Endodermal cell (in vitro differentiated cells): ENCODE results near the gene KRT34. TPM values are rescaled to one million over a fixed set of nuclear protein-coding genes. Genes with fewer than 3 reads are reported as not detected.

Source experiments
- DNase-seq: peaks from one replicate; pipeline ENCODE4 v3.0.0-alpha.2; 2017
- H3K27ac ChIP-seq: 2 replicates; pipeline ENCODE4 v1.5.1; 2013; ENCODE audit warnings: mild to moderate bottlenecking, low read depth, low read length, moderate library complexity
- H3K27me3 ChIP-seq: 2 replicates; pipeline ENCODE4 v1.6.1; 2013; ENCODE audit warnings: mild to moderate bottlenecking, low read length, moderate library complexity; ENCODE audit not compliant: insufficient read depth, control insufficient read depth, poor library complexity, severe bottlenecking
- H3K36me3 ChIP-seq: 2 replicates; pipeline ENCODE4 v1.7.0; 2013; ENCODE audit warnings: mild to moderate bottlenecking, low read length, moderate library complexity; ENCODE audit not compliant: control insufficient read depth, insufficient read depth
- H3K4me1 ChIP-seq: one replicate; pipeline ENCODE4 v1.7.0; 2013; ENCODE audit warnings: low read length; ENCODE audit not compliant: control insufficient read depth, insufficient read depth
- H3K4me3 ChIP-seq: 2 replicates; pipeline ENCODE4 v1.5.1; 2013; ENCODE audit warnings: mild to moderate bottlenecking, low read length, moderate library complexity
- H3K9ac ChIP-seq: 2 replicates; pipeline ENCODE4 v1.6.1; 2013; ENCODE audit warnings: mild to moderate bottlenecking, low read length, moderate library complexity; ENCODE audit not compliant: poor library complexity, severe bottlenecking; ENCODE audit errors: extremely low read depth
- H3K9me3 ChIP-seq: 2 replicates; pipeline ENCODE4 v1.6.1; 2013; ENCODE audit warnings: mild to moderate bottlenecking, low read length, moderate library complexity; ENCODE audit not compliant: control insufficient read depth
- H3K27ac Mint-ChIP-seq: 2 replicates; pipeline ENCODE4 v1.8.0; 2020; ENCODE audit warnings: mixed read lengths
- H3K27me3 Mint-ChIP-seq: 2 replicates; pipeline ENCODE4 v1.8.0; 2021; ENCODE audit warnings: mild to moderate bottlenecking, mixed read lengths; ENCODE audit not compliant: insufficient read depth
- H3K36me3 Mint-ChIP-seq: 2 replicates; pipeline ENCODE4 v1.8.0; 2020; ENCODE audit warnings: low read depth, mixed read lengths
- H3K4me1 Mint-ChIP-seq: 2 replicates; pipeline ENCODE4 v1.8.0; 2020; ENCODE audit warnings: mixed read lengths
- H3K4me3 Mint-ChIP-seq: 2 replicates; pipeline ENCODE4 v1.8.0; 2020; ENCODE audit warnings: mild to moderate bottlenecking, moderate library complexity, mixed read lengths
- H3K9me3 Mint-ChIP-seq: 2 replicates; pipeline ENCODE4 v1.8.0; 2020; ENCODE audit warnings: mild to moderate bottlenecking, mixed read lengths
- CTCF ChIP-seq: fragments of 200-600 bp; sonication (generic); conservative IDR thresholded peaks from 2 replicates; pipeline ENCODE4 v1.5.0; 2021; ENCODE audit warnings: antibody characterized with exemption, mild to moderate bottlenecking
- whole genome bisulfite sequencing, 2 experiments: methylation state at CpG; one replicate each; pipeline versions ENCODE4 v1.1.5 to v1.1.7; 2013; ENCODE audit warnings: missing lambda C conversion rate in 2 of 2, mixed read lengths in 1 of 2; ENCODE audit not compliant: insufficient coverage in 1 of 2, insufficient read length in 1 of 2; 5-methylcytosine and 5-hydroxymethylcytosine counted together
- total RNA-seq, 2 donors: library from RNA; stranded (reverse); fragmentation: NEBNext Ultra II Directional in 1 of 2; extraction: Animal tissue kit (Norgen Biotek cat#: 25700) in 1 of 2; gene quantifications; 2 replicates in 1 of 2; 3 replicates in 1 of 2; pipeline ENCODE4 v1.2.1, GENCODE V29; 2021

KRT34 gene
- total RNA-seq, 2 donors from 2014 or later: not detected

- H3K9me3 ChIP-seq: peaks cover 25% of the 10 kb centered on the region
- H3K27ac Mint-ChIP-seq: no peak overlapping the region
- DNase-seq: no peak
- no peak for TF ChIP-seq CTCF
- no peaks in the 10 kb centered on the region for H3K36me3 Mint-ChIP-seq
- H3K36me3 ChIP-seq: no peaks in the 10 kb centered on the region
- H3K9me3 Mint-ChIP-seq: peaks cover 33% of the 10 kb centered on the region
- no peaks in the 10 kb centered on the region for H3K4me1 ChIP-seq
- H3K27me3 ChIP-seq: no peaks in the 10 kb centered on the region
- 86 to 97% methylated on average over 3 of the region's 3 CpGs for WGBS, 2 experiments
- H3K4me3 ChIP-seq: no peak overlapping the region
- no peaks in the 10 kb centered on the region for H3K4me1 Mint-ChIP-seq
- no peak overlapping the region for H3K27ac ChIP-seq
- H3K4me3 Mint-ChIP-seq: no peak overlapping the region
- H3K27me3 Mint-ChIP-seq: peaks cover 14% of the 10 kb centered on the region
- H3K9ac ChIP-seq: no peak overlapping the region
Measured at GRCh38 chr17:41345992-41346391, 36.1 kb downstream of the KRT34 start.

- Histone ChIP-seq H3K27me3 (no peaks in the 10 kb centered on the region), H3K9me3 (peaks cover 27% of the 10 kb centered on the region), H3K4me1 (no peaks in the 10 kb centered on the region), H3K9ac (no peak overlapping the region), H3K27ac (no peak overlapping the region), H3K4me3 (no peak overlapping the region), H3K36me3 (no peaks in the 10 kb centered on the region)
- Mint-ChIP-seq H3K36me3 (no peaks in the 10 kb centered on the region), H3K4me3 (no peak overlapping the region), H3K27me3 (peaks cover 14% of the 10 kb centered on the region), H3K4me1 (no peaks in the 10 kb centered on the region), H3K9me3 (peaks cover 38% of the 10 kb centered on the region), H3K27ac (no peak overlapping the region)
- 87 to 90% methylated on average over 3 of the region's 3 CpGs for WGBS, 2 experiments
- DNase-seq: no peak
- no peak for TF ChIP-seq CTCF
Measured at GRCh38 chr17:41343029-41343428, 39.1 kb downstream of the KRT34 start.

- 83 to 90% methylated on average over 5 to 7 of the region's 7 CpGs for WGBS, 2 experiments
- no peak overlapping the region for H3K4me3 Mint-ChIP-seq
- peaks cover 47% of the 10 kb centered on the region for H3K9me3 Mint-ChIP-seq
Measured at GRCh38 chr17:41340934-41341861, 40.9 kb downstream of the KRT34 start.

More at GRCh38 chr17:41340934-41341861, 40.9 kb downstream of the KRT34 start:
- Histone ChIP-seq H3K9ac (no peak overlapping the region), H3K4me3 (no peak overlapping the region), H3K4me1 (no peaks in the 10 kb centered on the region), H3K27ac (no peak overlapping the region), H3K36me3 (no peaks in the 10 kb centered on the region), H3K9me3 (peaks cover 27% of the 10 kb centered on the region), H3K27me3 (no peaks in the 10 kb centered on the region)
- no peak overlapping the region for H3K27ac Mint-ChIP-seq
- TF ChIP-seq CTCF: no peak
- H3K36me3 Mint-ChIP-seq: no peaks in the 10 kb centered on the region
- no peak for DNase-seq
- peaks cover 17% of the 10 kb centered on the region for H3K27me3 Mint-ChIP-seq
- no peaks in the 10 kb centered on the region for H3K4me1 Mint-ChIP-seq
